Measurements from ENCODE around the gene HTR1B.

The HTR1B gene

GRCh38 chr6:77433888-77434287 is 29.4 kb downstream of the HTR1B start:
- H3K4me3 ChIP-seq (ENCODE audit: low read depth in 1 of 2, low read length in 2 of 2) = no peak overlapping the region
- H3K27ac ChIP-seq (ENCODE audit: low read depth, low read length) = no peak overlapping the region
- no peaks in the 10 kb centered on the region for H3K9me3 ChIP-seq (ENCODE audit: control insufficient read depth in 1 of 2, low read length in 2 of 2)
- no peak overlapping the region for H3K9ac ChIP-seq (ENCODE audit: low read depth in 1 of 2, low read length in 2 of 2)
- no peaks in the 10 kb centered on the region for H3K27me3 ChIP-seq (ENCODE audit: control insufficient read depth in 1 of 2, insufficient read depth in 2 of 2, low read length in 2 of 2)
- no peaks in the 10 kb centered on the region for H3K36me3 ChIP-seq (ENCODE audit: control insufficient read depth in 1 of 2, insufficient read depth in 2 of 2, low read length in 2 of 2)
- no peaks in the 10 kb centered on the region for H3K4me1 ChIP-seq (ENCODE audit: control insufficient read depth in 1 of 2, insufficient read depth in 2 of 2, low read length in 2 of 2)

DNA sequence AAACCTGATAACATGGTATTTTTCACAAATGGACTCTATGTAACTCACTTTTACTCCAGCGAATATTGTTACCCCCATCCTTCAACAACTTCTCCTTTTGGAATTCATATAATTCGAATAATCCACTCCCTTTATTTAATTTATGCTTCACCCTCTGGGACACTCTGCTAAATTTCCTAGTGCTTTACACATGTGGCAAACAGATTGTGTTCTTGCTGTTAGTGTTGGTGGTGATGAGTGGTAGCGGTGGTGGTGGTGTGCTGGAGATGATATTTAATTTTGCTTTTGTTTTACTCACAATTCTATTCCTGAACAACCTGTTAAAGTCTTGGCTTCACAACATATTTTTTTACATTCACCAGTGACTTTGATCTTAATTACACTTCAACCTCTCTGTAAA is 32.8 kb downstream of the HTR1B start:
- H3K36me3 ChIP-seq (ENCODE audit: control insufficient read depth in 1 of 2, insufficient read depth in 2 of 2, low read length in 2 of 2) = no peaks in the 10 kb centered on the region
- H3K27ac ChIP-seq (ENCODE audit: low read depth, low read length) = no peak overlapping the region
- H3K9ac ChIP-seq (ENCODE audit: low read depth in 1 of 2, low read length in 2 of 2) = no peak overlapping the region
- no peak overlapping the region for H3K4me3 ChIP-seq (ENCODE audit: low read depth in 1 of 2, low read length in 2 of 2)
- H3K4me1 ChIP-seq (ENCODE audit: control insufficient read depth in 1 of 2, insufficient read depth in 2 of 2, low read length in 2 of 2) = no peaks in the 10 kb centered on the region
- H3K9me3 ChIP-seq (ENCODE audit: control insufficient read depth in 1 of 2, low read length in 2 of 2) = no peaks in the 10 kb centered on the region
- no peaks in the 10 kb centered on the region for H3K27me3 ChIP-seq (ENCODE audit: control insufficient read depth in 1 of 2, insufficient read depth in 2 of 2, low read length in 2 of 2)

DNA sequence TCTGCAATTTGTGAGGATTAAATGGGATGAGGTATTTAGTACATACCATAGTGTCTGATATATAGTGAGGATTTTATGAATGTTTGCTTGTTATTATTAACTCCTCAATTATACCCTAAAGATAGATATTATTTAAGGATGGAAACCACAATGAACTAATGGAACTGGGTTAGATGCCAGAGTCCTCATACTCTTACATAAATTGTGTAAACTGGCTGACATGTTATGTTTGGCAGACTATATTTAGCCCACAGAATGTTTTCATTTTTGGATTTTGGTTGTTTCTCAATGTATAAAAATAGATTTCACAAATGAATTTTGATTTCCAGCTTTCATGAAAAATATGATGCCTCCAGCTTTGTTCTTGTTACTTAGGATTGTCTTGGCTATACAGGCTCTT is 37.6 kb downstream of the HTR1B start:
- H3K27ac ChIP-seq (ENCODE audit: low read depth, low read length) = no peak overlapping the region

DNA sequence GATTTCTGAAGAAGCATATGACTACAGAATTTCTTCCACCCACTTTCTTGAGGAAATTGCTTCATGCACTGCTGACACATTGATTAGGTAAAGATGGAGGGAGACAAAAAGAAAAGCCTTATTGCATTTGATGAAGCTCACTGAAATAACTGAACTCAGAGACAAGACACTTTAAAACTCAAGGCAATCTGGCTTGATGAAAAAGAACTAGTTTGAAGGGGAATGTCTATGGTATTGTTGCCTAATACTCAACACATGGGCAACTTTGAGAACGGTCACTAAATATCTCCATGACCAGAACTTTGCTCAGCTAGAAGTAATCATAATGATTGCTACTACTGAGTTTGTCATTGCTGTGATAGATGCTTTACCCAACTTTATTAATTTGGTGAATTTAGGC is 38.1 kb downstream of the HTR1B start:
- Histone ChIP-seq H3K36me3 (ENCODE audit: control insufficient read depth in 1 of 2, insufficient read depth in 2 of 2, low read length in 2 of 2) (no peaks in the 10 kb centered on the region), H3K27me3 (ENCODE audit: control insufficient read depth in 1 of 2, insufficient read depth in 2 of 2, low read length in 2 of 2) (no peaks in the 10 kb centered on the region), H3K4me3 (ENCODE audit: low read depth in 1 of 2, low read length in 2 of 2) (no peak overlapping the region), H3K4me1 (ENCODE audit: control insufficient read depth in 1 of 2, insufficient read depth in 2 of 2, low read length in 2 of 2) (no peaks in the 10 kb centered on the region), H3K9ac (ENCODE audit: low read depth in 1 of 2, low read length in 2 of 2) (no peak overlapping the region), H3K27ac (ENCODE audit: low read depth, low read length) (no peak overlapping the region), H3K9me3 (ENCODE audit: control insufficient read depth in 1 of 2, low read length in 2 of 2) (no peaks in the 10 kb centered on the region)

More for the DNA sequence above, 37.6 kb downstream of the HTR1B start:
- no peak overlapping the region for H3K4me3 ChIP-seq (ENCODE audit: low read depth in 1 of 2, low read length in 2 of 2)
- H3K9ac ChIP-seq (ENCODE audit: low read depth in 1 of 2, low read length in 2 of 2) = no peak overlapping the region
- H3K9me3 ChIP-seq (ENCODE audit: control insufficient read depth in 1 of 2, low read length in 2 of 2) = no peaks in the 10 kb centered on the region
- H3K27me3 ChIP-seq (ENCODE audit: control insufficient read depth in 1 of 2, insufficient read depth in 2 of 2, low read length in 2 of 2) = no peaks in the 10 kb centered on the region
- H3K4me1 ChIP-seq (ENCODE audit: control insufficient read depth in 1 of 2, insufficient read depth in 2 of 2, low read length in 2 of 2) = no peaks in the 10 kb centered on the region
- no peaks in the 10 kb centered on the region for H3K36me3 ChIP-seq (ENCODE audit: control insufficient read depth in 1 of 2, insufficient read depth in 2 of 2, low read length in 2 of 2)

GRCh38 chr6:77424761-77425160 is 38.5 kb downstream of the HTR1B start:
- H3K4me1 ChIP-seq (ENCODE audit: control insufficient read depth in 1 of 2, insufficient read depth in 2 of 2, low read length in 2 of 2) = no peaks in the 10 kb centered on the region
- H3K27ac ChIP-seq (ENCODE audit: low read depth, low read length) = no peak overlapping the region
- no peaks in the 10 kb centered on the region for H3K36me3 ChIP-seq (ENCODE audit: control insufficient read depth in 1 of 2, insufficient read depth in 2 of 2, low read length in 2 of 2)

DNA sequence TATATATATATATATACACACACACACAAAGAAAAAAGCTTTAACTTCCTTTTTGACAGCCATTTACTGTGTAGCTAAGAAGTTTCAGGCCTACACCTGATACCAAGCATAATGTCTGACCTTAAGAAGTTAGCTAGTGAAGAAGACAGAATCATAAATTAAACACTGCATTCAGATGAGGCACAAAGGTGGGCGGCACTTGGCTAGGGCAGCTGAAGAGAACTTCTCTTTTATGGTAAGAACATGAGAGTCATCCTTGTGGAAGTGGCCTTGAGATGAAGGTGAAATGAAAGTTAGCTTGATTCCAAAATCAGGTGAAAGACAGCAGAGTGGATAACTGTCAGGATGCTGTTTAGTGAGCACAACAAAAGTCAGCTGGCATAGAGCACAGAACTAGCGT is 46.5 kb downstream of the HTR1B start:
- Histone ChIP-seq H3K27me3 (ENCODE audit: control insufficient read depth in 1 of 2, insufficient read depth in 2 of 2, low read length in 2 of 2) (no peaks in the 10 kb centered on the region), H3K9ac (ENCODE audit: low read depth in 1 of 2, low read length in 2 of 2) (no peak overlapping the region), H3K27ac (ENCODE audit: low read depth, low read length) (no peak overlapping the region), H3K4me3 (ENCODE audit: low read depth in 1 of 2, low read length in 2 of 2) (no peak overlapping the region), H3K4me1 (ENCODE audit: control insufficient read depth in 1 of 2, insufficient read depth in 2 of 2, low read length in 2 of 2) (no peaks in the 10 kb centered on the region), H3K36me3 (ENCODE audit: control insufficient read depth in 1 of 2, insufficient read depth in 2 of 2, low read length in 2 of 2) (no peaks in the 10 kb centered on the region), H3K9me3 (ENCODE audit: control insufficient read depth in 1 of 2, low read length in 2 of 2) (no peaks in the 10 kb centered on the region)

More at GRCh38 chr6:77424761-77425160, 38.5 kb downstream of the HTR1B start:
- Histone ChIP-seq H3K9me3 (ENCODE audit: control insufficient read depth in 1 of 2, low read length in 2 of 2) (no peaks in the 10 kb centered on the region), H3K4me3 (ENCODE audit: low read depth in 1 of 2, low read length in 2 of 2) (no peak overlapping the region), H3K9ac (ENCODE audit: low read depth in 1 of 2, low read length in 2 of 2) (no peak overlapping the region), H3K27me3 (ENCODE audit: control insufficient read depth in 1 of 2, insufficient read depth in 2 of 2, low read length in 2 of 2) (no peaks in the 10 kb centered on the region)

- H3K36me3 ChIP-seq (ENCODE audit: control insufficient read depth in 1 of 2, insufficient read depth in 2 of 2, low read length in 2 of 2) = no peaks in the 10 kb centered on the region
- H3K27me3 ChIP-seq (ENCODE audit: control insufficient read depth in 1 of 2, insufficient read depth in 2 of 2, low read length in 2 of 2) = no peaks in the 10 kb centered on the region
- H3K4me3 ChIP-seq (ENCODE audit: low read depth in 1 of 2, low read length in 2 of 2) = no peak overlapping the region
- H3K4me1 ChIP-seq (ENCODE audit: control insufficient read depth in 1 of 2, insufficient read depth in 2 of 2, low read length in 2 of 2) = no peaks in the 10 kb centered on the region
- no peak overlapping the region for H3K9ac ChIP-seq (ENCODE audit: low read depth in 1 of 2, low read length in 2 of 2)
- H3K9me3 ChIP-seq (ENCODE audit: control insufficient read depth in 1 of 2, low read length in 2 of 2) = no peaks in the 10 kb centered on the region
- H3K27ac ChIP-seq (ENCODE audit: low read depth, low read length) = no peak overlapping the region
Observed at GRCh38 chr6:77415706-77416105, 47.6 kb downstream of the HTR1B start.

Measured in duodenal mucosa (tissue), 2 donors.